A549 (cell line): ENCODE results near the gene TM4SF20. TPM values are rescaled to one million over a fixed set of nuclear protein-coding genes. Genes with fewer than 3 reads are reported as not detected.

Experiments used
- ATAC-seq, 2 experiments: fragments of 200-7000 bp in 1 of 2; fragments of >200 bp in 1 of 2; cut with Nextera tagmentation in 1 of 2; cut with Tn5 transposase in 1 of 2; 3 replicates each; pipeline versions ENCODE4 v1.8.0 to v1.9.1; 2018 to 2020; ENCODE audit warnings: mild to moderate bottlenecking in 1 of 2, moderate library complexity in 1 of 2
- CTCF ChIA-PET: fragments of 300-600 bp; sonication (Branson Sonifier 250); formaldehyde crosslinking; extraction: SDS; loops from one replicate; lab custom pipeline; 2021; ENCODE audit warnings: antibody characterized with exemption, inconsistent platforms; lab: Yijun Ruan, JAX
- POLR2A ChIA-PET: fragments of 350-600 bp; formaldehyde crosslinking; extraction: SDS; loops from one replicate; lab custom pipeline; 2021; ENCODE audit warnings: antibody characterized with exemption, inconsistent platforms; lab: Yijun Ruan, JAX
- DNase-seq, 2 experiments: peaks; one replicate each; pipeline versions ENCODE4 v3.0.0 to v3.0.0-alpha.2; 2011 to 2016; ENCODE audit warnings: low read depth in 1 of 2, low spot score in 1 of 2
- FAIRE-seq: peaks from 2 replicates; lab custom pipeline; 2011; peaks lifted over from hg19 to GRCh38; lab: Jason Lieb, UNC
- H3K27ac ChIP-seq, 2 experiments: fragments of >200 bp; sonication (Bioruptor Twin); formaldehyde crosslinking; 3 replicates each; pipeline ENCODE4 v1.5.1; 2016 to 2017
- H3K4me1 ChIP-seq: fragments of >200 bp; sonication (Bioruptor Twin); formaldehyde crosslinking; 3 replicates; pipeline ENCODE4 v1.6.1; 2016
- H3K4me2 ChIP-seq: fragments of >200 bp; sonication (Bioruptor Twin); formaldehyde crosslinking; 3 replicates; pipeline ENCODE4 v1.6.1; 2016
- H3K4me3 ChIP-seq: fragments of >200 bp; sonication (Bioruptor Twin); formaldehyde crosslinking; 3 replicates; pipeline ENCODE4 v1.5.1; 2016
- H3K9me3 ChIP-seq: fragments of >200 bp; sonication (Bioruptor Twin); formaldehyde crosslinking; 3 replicates; pipeline ENCODE4 v1.6.1; 2016
- BHLHE40 ChIP-seq: IDR thresholded peaks from 2 replicates; pipeline ENCODE4 v1.6.1; 2012; ENCODE audit warnings: low read depth, low read length, inconsistent platforms
- CEBPB ChIP-seq, 2 experiments: fragments of >200 bp in 1 of 2; sonication (Bioruptor Twin) in 1 of 2; formaldehyde crosslinking in 1 of 2; IDR thresholded peaks; 2 replicates each; pipeline ENCODE4 v1.6.1; 2012 to 2016
- CHD4 ChIP-seq: fragments of 200-600 bp; sonication (generic); IDR thresholded peaks from 2 replicates; pipeline ENCODE4 v1.6.1; 2016; ENCODE audit warnings: antibody characterized with exemption, mild to moderate bottlenecking, borderline replicate concordance
- CTCF ChIP-seq: fragments of >200 bp; sonication (Bioruptor Twin); formaldehyde crosslinking; IDR thresholded peaks from 3 replicates; pipeline ENCODE4 v1.5.1; 2016
- EHF ChIP-seq: fragments of 250-450 bp; sonication (Bioruptor Pico); IDR thresholded peaks from 2 replicates; pipeline ENCODE4 v1.5.0; 2020; ENCODE audit warnings: mild to moderate bottlenecking
- ELK1 ChIP-seq: fragments of 150-350 bp; IDR thresholded peaks from 2 replicates; pipeline ENCODE4 v1.6.1; 2014; ENCODE audit warnings: low read depth, mild to moderate bottlenecking, low read length
- EP300 ChIP-seq, 2 experiments: fragments of >200 bp; sonication (Bioruptor Twin); formaldehyde crosslinking; IDR thresholded peaks; 2 replicates in 1 of 2; 3 replicates in 1 of 2; pipeline ENCODE4 v1.6.1; 2016 to 2017
- FOSL2 ChIP-seq, 2 experiments: fragments of 450-650 bp in 1 of 2; fragments of >200 bp in 1 of 2; sonication (Bioruptor Twin) in 1 of 2; formaldehyde crosslinking; IDR thresholded peaks; 2 replicates each; pipeline versions ENCODE4 v1.5.0 to v1.6.1; 2016 to 2020; ENCODE audit warnings: mild to moderate bottlenecking in 1 of 2, moderate library complexity in 1 of 2
- FOXS1 ChIP-seq: fragments of 250-450 bp; sonication (Bioruptor Pico); IDR thresholded peaks from 2 replicates; pipeline ENCODE4 v1.5.0; 2020; ENCODE audit warnings: mild to moderate bottlenecking, moderate library complexity
- HDAC2 ChIP-seq: fragments of 200-600 bp; sonication (generic); IDR thresholded peaks from 2 replicates; pipeline ENCODE4 v1.6.1; 2016
- HEYL ChIP-seq: fragments of 250-450 bp; sonication (Bioruptor Pico); IDR thresholded peaks from 2 replicates; pipeline ENCODE4 v1.8.0; 2021; ENCODE audit warnings: mild to moderate bottlenecking, moderate library complexity
- HMGXB4 ChIP-seq: fragments of 250-450 bp; sonication (Bioruptor Pico); IDR thresholded peaks from 2 replicates; pipeline ENCODE4 v1.5.0; 2021; ENCODE audit warnings: mild to moderate bottlenecking, moderate library complexity, borderline replicate concordance
- HOXB13 ChIP-seq: fragments of 250-450 bp; sonication (Bioruptor Pico); IDR thresholded peaks from 2 replicates; pipeline ENCODE4 v1.5.0; 2020; ENCODE audit warnings: low read depth, mild to moderate bottlenecking, moderate library complexity
- HOXB5 ChIP-seq: fragments of 250-450 bp; sonication (Bioruptor Pico); IDR thresholded peaks from 2 replicates; pipeline ENCODE4 v1.5.0; 2020; ENCODE audit warnings: mild to moderate bottlenecking, moderate library complexity
- JUNB ChIP-seq: fragments of >200 bp; sonication (Bioruptor Twin); formaldehyde crosslinking; IDR thresholded peaks from 2 replicates; pipeline ENCODE4 v1.6.1; 2016
- MAFK ChIP-seq: fragments of 450-650 bp; IDR thresholded peaks from 2 replicates; pipeline ENCODE4 v1.6.1; 2014; ENCODE audit not compliant: partially characterized antibody
- MAZ ChIP-seq: fragments of 150-350 bp; IDR thresholded peaks from 2 replicates; pipeline ENCODE4 v1.6.1; 2014; ENCODE audit warnings: antibody characterized with exemption, low read depth, low read length, borderline replicate concordance
- MYC ChIP-seq: IDR thresholded peaks from 2 replicates; pipeline ENCODE4 v1.6.1; 2012; ENCODE audit warnings: mild to moderate bottlenecking, inconsistent platforms, low read length, improper control_type of control experiment, borderline replicate concordance
- NFE2L2 ChIP-seq: fragments of 150-350 bp; conservative IDR thresholded peaks from 2 replicates; pipeline ENCODE4 v1.6.1; 2014; ENCODE audit warnings: low read length
- NPAS2 ChIP-seq: fragments of 250-450 bp; sonication (Bioruptor Pico); IDR thresholded peaks from 2 replicates; pipeline ENCODE4 v1.8.0; 2022; ENCODE audit warnings: mild to moderate bottlenecking, moderate library complexity, borderline replicate concordance
- NR3C1 ChIP-seq: fragments of >200 bp; sonication (Bioruptor Twin); formaldehyde crosslinking; IDR thresholded peaks from 3 replicates; pipeline ENCODE4 v1.6.1; 2017
- PBX3 ChIP-seq: IDR thresholded peaks from 2 replicates; pipeline ENCODE4 v1.6.1; 2012
- PHF8 ChIP-seq: fragments of 200-600 bp; sonication (generic); IDR thresholded peaks from 2 replicates; pipeline ENCODE4 v1.6.1; 2016; ENCODE audit warnings: low read depth, mild to moderate bottlenecking, antibody characterized with exemption, moderate library complexity, borderline replicate concordance
- POLR2A ChIP-seq: IDR thresholded peaks from 2 replicates; pipeline ENCODE4 v1.6.1; 2012; ENCODE audit warnings: mild to moderate bottlenecking, low read length
- POLR2AphosphoS2 ChIP-seq: conservative IDR thresholded peaks from 2 replicates; pipeline ENCODE4 v1.6.1; 2012; ENCODE audit warnings: low read length, improper control_type of control experiment, inconsistent platforms
- RARB ChIP-seq: fragments of 250-450 bp; sonication (Bioruptor Pico); IDR thresholded peaks from 2 replicates; pipeline ENCODE4 v1.8.0; 2021; ENCODE audit warnings: mild to moderate bottlenecking, moderate library complexity
- RCOR1 ChIP-seq: fragments of 150-350 bp; IDR thresholded peaks from 2 replicates; pipeline ENCODE4 v1.6.1; 2014; ENCODE audit warnings: antibody characterized with exemption, low read length, low read depth
- RFX5 ChIP-seq: fragments of 450-650 bp; IDR thresholded peaks from 2 replicates; pipeline ENCODE4 v1.7.1; 2014; ENCODE audit warnings: antibody characterized with exemption, mild to moderate bottlenecking, moderate library complexity
- SREBF2 ChIP-seq: fragments of 450-650 bp; IDR thresholded peaks from 2 replicates; pipeline ENCODE4 v1.6.1; 2014; ENCODE audit warnings: mild to moderate bottlenecking, moderate library complexity
- TFCP2L1 ChIP-seq: fragments of 250-450 bp; sonication (Bioruptor Pico); IDR thresholded peaks from 2 replicates; pipeline ENCODE4 v1.5.0; 2021; ENCODE audit warnings: mild to moderate bottlenecking
- TP53 ChIP-seq: fragments of 250-450 bp; sonication (Bioruptor Pico); IDR thresholded peaks from 2 replicates; pipeline ENCODE4 v1.5.0; 2021; ENCODE audit warnings: mild to moderate bottlenecking, moderate library complexity
- ZSCAN20 ChIP-seq: fragments of 250-450 bp; sonication (Bioruptor Pico); IDR thresholded peaks from 2 replicates; pipeline ENCODE4 v1.8.0; 2022; ENCODE audit warnings: mild to moderate bottlenecking, moderate library complexity
- WGBS: methylation state at CpG from one replicate; pipeline ENCODE4 v1.1.6; 2017; ENCODE audit errors: missing lambda C conversion rate; 5-methylcytosine and 5-hydroxymethylcytosine counted together
- polyA plus RNA-seq, 4 experiments: library from polyadenylated mRNA; depleted of rRNA in 3 of 4; stranded (reverse); fragments of >200 nt; fragmentation: RNase III in 1 of 4; extraction: RNeasy Plus Mini Kit Qiagen cat#74134 plus additional on column Dnase treatment in 1 of 4; gene quantifications; 2 replicates in 3 of 4; 3 replicates in 1 of 4; pipeline ENCODE4 v1.2.3, GENCODE V29; 2011 to 2017

TM4SF20 gene
- polyA plus RNA-seq, 2 of the 4 experiments (the other 2 are of a cell fraction), result 59.3 to 136 TPM

- no peak overlapping the region for H3K4me3 ChIP-seq
- ChIA-PET POLR2A (no interaction called here), CTCF (interaction anchor here (0.6 to 1.4 kb wide), 2 partner anchors 10 to 214 kb away, joined by 3 to 5 read pairs; no protein-coding TSS in a partner anchor)
- WGBS, result 86% methylated on average over 2 of the region's 2 CpGs
- H3K9me3 ChIP-seq, result no peaks in the 10 kb centered on the region
- no peak for ATAC-seq
- H3K4me1 ChIP-seq, result peaks cover 27% of the 10 kb centered on the region
- no peak for DNase-seq
- H3K27ac ChIP-seq, result no peak overlapping the region
- TF ChIP-seq MYC (no peak), CTCF (no peak), HDAC2 (no peak), POLR2AphosphoS2 (no peak)
- TF ChIP-seq, all 56 proteins: peak for 0
- no peak overlapping the region for H3K4me2 ChIP-seq
- no peak for FAIRE-seq
Measured at GRCh38 chr2:227344231-227344630, 34.9 kb downstream of the TM4SF20 start.

- WGBS, result 53% methylated on average over 2 of the region's 2 CpGs
- FAIRE-seq, result no peak
- Histone ChIP-seq H3K4me2 (no peak overlapping the region), H3K4me1 (peaks cover 29% of the 10 kb centered on the region), H3K27ac (no peak overlapping the region), H3K9me3 (no peaks in the 10 kb centered on the region), H3K4me3 (no peak overlapping the region)
- ChIA-PET POLR2A (no interaction called here), CTCF (no interaction called here)
- no peak for ATAC-seq
- TF ChIP-seq TP53 (CRISPR knock-in tag) (no peak), EHF (no peak), HDAC2 (no peak), FOXS1 (CRISPR knock-in tag) (no peak), SREBF2 (no peak), HOXB13 (no peak), HEYL (CRISPR knock-in tag) (no peak), ELK1 (no peak), NFE2L2 (no peak), PHF8 (no peak), NPAS2 (CRISPR knock-in tag) (no peak), MAZ (no peak), FOSL2 (IDR thresholded peaks at IDR 0.05) (no peak), FOSL2 (CRISPR knock-in tag; IDR thresholded peaks at IDR 0.05) (no peak), RARB (CRISPR knock-in tag) (no peak), ZSCAN20 (CRISPR knock-in tag) (no peak), CEBPB (IDR thresholded peaks at IDR 0.05) (no peak), JUNB (no peak), PBX3 (no peak), POLR2A (no peak)
- no peak for DNase-seq
Measured at GRCh38 chr2:227341553-227341952, 37.6 kb downstream of the TM4SF20 start.

- H3K4me3 ChIP-seq, result no peak overlapping the region
- FAIRE-seq (no peak), ATAC-seq (no peak), DNase-seq (no peak)
- WGBS, result 73% methylated on average over 6 of the region's 6 CpGs
- CTCF ChIA-PET, result interaction anchor here (1.1 to 2.1 kb wide), 3 partner anchors 9 to 66 kb away, joined by 3 to 8 read pairs (median 4); partner anchors contain the start of gene MFF
- H3K4me2 ChIP-seq, result no peak overlapping the region
- H3K9me3 ChIP-seq, result no peaks in the 10 kb centered on the region
- POLR2A ChIA-PET, result no interaction called here
- no peak overlapping the region for H3K27ac ChIP-seq
- H3K4me1 ChIP-seq, result peaks cover 29% of the 10 kb centered on the region
- TF ChIP-seq MAFK (no peak), HMGXB4 (no peak), HOXB5 (CRISPR knock-in tag) (no peak), HDAC2 (no peak), EP300 (IDR thresholded peaks at IDR 0.05) (no peak), NPAS2 (CRISPR knock-in tag) (no peak), RARB (CRISPR knock-in tag) (no peak), POLR2A (no peak), RCOR1 (no peak), BHLHE40 (no peak), TFCP2L1 (CRISPR knock-in tag) (no peak), HEYL (CRISPR knock-in tag) (no peak), NR3C1 (no peak), NFE2L2 (no peak), RFX5 (no peak), CHD4 (no peak)
Measured at GRCh38 chr2:227340106-227340505, 39.0 kb downstream of the TM4SF20 start.
